Activated CD8-positive, alpha-beta memory T cell treated with anti-CD3 and anti-CD28 coated beads for 48 hours (primary cell): ENCODE results near the gene S1PR1.
"Not testable (repeated sequence)": the region's sequence is repeated elsewhere in the genome, so short reads cannot be mapped to it uniquely, and the experiment has no call there.

Experiments used
- DNase-seq, 3 experiments: peaks; one replicate each; pipeline ENCODE4 v3.0.0-alpha.2; 2020; ENCODE audit warnings: low read depth in 2 of 3, low spot score in 2 of 3

The S1PR1 gene

DNA sequence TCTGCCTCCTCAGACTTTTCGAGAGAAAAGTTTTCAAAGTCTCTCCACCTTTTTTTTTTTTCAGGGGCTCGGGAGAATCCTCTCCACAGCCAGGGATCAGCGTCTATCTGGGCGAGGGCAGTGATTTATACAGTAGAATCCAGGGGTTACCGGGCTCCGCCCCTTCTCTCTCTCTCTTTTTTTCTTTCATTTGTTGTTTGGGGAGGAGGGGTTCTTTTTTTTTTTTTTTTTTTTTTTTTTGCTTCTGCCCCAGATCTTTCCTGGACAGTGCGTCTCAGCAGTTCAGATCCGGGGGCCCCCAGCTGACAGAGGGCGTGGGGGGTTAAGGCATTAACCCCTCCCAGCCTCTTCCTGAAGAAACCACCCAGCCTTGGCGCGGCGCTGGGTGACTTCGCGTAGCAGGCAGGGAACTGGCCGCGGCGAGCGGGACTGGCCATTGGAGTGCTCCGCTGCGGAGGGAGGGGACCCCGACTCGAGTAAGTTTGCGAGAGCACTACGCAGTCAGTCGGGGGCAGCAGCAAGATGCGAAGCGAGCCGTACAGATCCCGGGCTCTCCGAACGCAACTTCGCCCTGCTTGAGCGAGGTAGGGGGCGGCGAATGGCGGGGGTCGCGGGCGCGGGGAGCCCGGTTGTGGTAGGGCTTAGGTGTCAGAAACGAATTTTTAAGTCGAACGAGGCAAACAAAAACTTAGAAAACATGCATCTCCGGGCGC, at the start of gene S1PR1:
S1PR1 (plus strand) TSS at position 504 of the 713 bp plus-strand sequence. CDS start 1,966 bp downstream, outside the sequence.
- DNase-seq = peak; percentile 44 to 59 (median 55)

DNA sequence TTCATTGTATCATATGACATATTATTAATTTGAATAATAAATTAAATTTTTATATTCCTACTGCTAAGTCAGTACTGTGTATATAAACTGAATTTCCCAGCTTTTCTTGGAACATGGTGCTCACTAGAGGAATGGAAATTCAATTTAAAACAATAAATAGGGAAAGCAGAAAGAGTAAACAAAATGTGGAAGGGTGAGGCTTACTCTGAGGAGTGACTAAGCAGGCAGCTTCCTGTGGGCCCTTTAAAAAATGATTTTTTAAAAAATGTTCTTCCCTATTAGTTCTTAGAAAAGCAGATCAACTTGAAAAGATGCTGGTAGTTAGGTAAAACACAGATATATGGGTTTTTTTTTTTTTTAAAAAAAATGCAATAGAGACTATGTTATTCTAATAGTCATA, 49.5 kb upstream of the S1PR1 start:
- no peak for DNase-seq

DNA sequence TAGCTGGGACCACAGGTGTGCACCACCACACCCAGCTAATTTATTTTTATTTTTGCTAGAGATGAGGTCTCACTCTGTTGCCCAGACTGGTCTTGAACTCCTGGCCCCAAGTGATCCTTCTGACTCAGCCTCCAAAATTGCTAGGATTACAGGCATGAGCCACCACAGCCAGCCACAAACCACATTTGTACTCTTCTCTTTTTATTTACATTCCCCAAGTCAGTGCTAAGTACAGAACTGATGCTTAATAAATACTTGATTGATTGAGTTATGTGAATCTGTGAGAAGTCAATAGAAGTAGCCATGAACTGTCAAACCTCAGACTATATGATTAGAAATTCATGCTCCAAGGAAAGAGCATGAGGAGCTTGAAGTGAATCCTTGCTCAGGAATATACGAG, 48.5 kb upstream of the S1PR1 start:
- no peak for DNase-seq

DNA sequence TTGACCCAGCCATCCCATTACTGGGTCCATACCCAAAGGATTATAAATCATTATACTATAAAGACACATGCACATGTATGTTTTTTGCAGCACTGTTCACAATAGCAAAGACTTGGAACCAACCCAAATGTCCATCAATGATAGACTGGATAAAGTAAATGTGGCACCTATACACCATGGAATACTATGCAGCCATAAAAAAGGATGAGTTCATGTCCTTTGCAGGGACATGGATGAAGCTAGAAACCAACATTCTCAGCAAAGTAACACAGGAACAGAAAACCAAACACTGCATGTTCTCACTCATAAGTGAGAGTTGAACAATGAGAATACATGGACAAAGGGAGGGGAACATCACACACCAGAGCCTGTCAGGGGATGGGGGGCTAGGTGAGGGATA, 47.9 kb upstream of the S1PR1 start:
- DNase-seq = not testable (repeated sequence)

DNA sequence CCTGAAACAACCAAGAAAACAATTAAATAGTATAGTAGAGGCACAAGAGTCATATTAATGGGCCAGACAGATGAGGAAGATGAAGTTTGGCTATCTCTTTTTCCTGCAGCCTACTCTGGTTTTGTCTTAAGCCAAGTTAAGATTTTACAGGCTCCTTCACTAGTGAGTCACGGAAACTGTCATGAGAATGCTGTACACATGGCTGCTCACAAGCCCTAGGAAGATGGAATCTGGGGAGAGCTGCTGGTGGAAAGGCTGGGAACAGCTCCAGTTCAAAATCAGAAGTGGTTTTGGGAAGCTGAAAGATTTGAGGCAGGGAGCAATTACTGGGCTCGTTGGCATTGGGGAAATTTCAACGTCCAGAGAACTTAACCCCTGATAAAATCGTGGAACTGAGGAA, 46.4 kb upstream of the S1PR1 start:
- DNase-seq = no peak

DNA sequence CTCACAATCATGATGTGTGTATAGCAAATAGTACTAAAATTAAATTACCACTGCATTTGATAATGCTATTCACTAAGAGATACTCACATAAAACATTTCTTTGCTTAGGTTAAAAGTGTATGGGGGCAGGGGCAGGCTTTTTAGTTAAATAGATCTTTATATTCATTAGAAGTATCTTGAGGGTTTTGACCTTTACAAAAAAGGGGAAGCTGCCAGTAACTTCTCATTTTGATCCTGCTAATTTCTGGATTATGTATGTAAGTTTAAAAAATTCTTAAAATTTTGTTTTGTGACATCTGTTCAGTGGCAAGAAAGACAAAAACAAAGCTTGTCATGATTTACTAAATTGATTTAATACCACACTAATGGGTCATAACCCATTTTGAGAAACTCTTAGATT, 45.8 kb upstream of the S1PR1 start:
- DNase-seq = no peak

DNA sequence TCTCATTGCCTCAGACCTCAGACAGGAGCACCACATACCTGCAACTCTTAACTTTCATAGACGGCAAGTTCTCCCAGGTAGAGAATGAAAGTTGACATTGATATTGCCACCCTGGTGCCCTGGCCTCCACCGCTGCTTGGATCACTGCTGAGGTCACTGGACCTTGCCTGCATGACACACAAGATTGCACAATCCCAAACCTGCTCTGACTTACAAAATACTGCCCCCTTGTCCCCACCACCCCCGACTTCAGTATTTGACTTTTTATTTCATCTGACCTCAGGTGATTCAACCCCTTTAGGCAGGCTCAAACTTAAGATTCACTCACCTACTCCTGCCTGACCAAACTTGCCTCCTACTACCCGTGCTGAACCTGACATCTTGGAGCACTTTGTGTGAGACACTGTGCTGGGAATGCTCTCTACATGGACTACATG, 43.1 kb upstream of the S1PR1 start:
- DNase-seq = no peak

DNA sequence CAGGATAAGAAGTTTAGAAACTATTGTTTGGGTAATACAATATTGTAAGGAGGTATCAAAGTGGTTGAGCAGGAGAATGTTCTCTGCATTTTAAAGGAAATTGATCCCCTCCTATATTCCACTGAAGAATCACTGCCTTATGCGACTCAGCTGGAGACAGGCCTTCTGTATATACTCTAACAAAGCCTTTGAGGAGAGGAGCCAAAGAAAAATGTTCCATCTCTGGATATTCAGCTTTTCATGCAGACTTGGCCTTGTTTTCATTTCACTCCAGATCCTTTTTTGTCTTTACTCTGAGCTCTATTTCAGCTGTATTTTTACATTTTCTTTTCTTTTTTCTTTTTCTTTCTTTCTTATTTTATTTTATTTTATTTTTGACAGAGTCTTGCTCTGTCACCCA, 42.1 kb upstream of the S1PR1 start:
- no peak for DNase-seq

DNA sequence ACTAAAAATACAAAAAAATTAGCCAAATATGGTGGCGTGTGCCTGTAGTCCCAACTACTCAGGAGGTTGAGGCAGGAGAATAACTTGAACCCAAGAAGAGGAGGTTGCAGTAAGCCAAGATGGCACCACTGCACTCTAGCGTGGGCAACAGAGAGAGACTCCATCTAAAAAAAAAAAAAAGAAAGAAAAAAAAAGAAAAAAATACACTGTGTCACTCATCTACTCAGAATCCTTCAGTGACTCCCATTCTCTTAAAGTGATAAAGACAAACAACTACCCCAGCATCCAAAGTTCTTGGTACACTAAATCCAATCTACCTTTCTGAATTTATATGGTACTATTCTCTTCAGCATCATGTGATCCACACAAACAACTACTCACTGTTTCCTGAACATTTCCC, 40.2 kb upstream of the S1PR1 start:
- no peak for DNase-seq

DNA sequence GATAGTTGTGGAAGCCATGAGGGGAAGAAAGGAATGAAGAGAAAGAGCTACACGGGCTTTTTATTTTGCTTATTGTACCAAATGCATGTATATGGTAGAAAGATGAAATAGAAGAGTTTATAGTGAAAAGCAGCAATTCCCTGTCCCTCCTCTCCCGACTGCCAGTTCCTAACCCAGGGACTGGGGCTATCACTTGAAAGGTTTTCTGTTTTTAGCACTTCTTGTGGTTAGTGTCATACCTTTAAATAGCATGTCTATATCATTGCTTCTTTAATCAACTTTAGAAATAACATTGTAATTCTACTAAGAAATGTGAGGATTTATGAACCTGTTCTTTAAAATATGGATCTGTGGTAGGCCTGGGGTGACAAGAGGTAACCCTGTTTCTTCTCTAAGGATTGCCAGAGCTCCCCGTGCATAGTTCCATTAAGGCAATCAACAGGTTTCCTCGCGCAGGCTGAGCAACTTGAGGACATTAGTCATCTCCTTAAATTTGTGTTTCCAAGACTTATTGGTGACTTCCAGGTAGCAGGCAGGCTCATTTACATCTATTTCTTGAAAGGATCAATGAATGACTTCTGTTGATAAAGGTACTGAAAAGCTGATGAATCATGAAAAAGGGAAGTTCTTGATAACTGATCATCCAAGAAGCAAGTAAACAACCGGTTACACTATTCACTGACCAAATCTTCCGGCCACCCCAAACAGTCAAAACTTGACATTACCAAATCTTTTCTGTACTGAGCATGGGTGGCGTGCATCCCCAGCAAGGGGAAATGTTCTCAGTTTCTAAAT, 37.8 kb upstream of the S1PR1 start:
- peak in 1 of 3 experiments; percentile 15 for DNase-seq

DNA sequence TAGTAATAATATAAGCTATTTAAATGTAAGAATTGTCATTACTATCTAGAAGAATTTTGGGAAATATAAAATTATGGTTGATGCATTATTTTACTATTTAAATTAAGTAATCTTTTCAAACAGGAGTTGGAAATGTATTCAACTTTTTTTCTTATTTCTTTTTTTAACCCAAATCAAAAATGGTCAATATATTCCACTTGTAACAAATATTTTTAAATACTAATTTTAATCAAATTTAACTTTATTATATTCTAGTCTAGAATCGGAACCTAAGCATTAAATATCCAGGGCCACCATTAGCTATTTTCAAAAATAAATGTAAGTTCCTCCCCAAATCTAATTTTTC, 37.2 kb upstream of the S1PR1 start:
- DNase-seq = no peak

DNA sequence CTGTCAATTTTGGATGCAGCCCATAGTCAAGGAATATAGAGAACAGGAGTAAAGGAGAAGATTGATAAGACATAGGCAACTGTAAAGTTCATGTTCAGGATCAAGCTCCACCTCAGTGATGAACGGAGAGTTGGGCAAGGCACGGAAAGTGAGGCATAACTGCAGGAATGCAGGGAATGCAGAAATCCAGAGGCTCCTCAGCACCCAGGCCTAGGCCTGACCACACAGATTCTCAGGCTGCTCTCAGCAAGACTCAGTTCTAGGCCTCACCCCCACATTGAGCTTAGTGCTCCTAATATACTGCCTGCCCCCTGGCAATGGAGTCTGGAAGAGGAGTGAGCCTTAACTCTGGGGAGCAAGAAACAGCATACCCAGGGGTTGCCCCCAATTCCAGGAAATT, 36.3 kb upstream of the S1PR1 start:
- no peak for DNase-seq

DNA sequence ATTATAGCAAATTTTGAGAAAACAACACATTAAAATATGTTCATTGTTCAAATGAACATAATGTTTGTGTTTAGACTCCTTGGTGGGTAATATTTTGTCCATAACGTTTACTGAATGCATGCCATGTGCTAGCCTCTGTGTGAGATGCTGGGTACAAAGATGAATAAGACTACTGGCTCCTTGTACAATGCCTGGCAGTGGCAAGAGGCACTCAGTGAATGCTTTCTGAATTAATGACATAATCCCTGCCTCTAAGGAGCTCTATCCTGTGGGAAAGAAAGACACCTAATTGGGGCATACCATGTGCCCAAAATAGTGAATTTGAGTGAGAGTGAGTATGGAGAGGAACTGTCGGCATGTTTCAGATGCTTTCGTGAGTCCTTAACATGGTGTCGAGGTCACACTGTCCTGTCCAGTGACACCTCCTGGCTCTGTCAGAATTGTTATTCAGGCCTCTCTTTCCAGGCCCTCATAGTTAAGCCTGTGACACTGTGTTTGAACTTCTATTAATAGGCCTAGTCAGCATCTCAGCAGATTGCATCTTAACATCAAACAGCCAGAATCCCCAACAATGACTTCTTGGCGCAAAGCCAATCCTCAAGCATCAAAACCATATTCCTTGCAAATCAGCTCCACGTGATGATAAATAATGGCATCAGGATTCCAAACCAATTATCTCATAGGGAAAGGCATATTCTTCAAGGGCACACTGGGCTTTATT, 32.8 kb upstream of the S1PR1 start:
- DNase-seq = no peak

DNA sequence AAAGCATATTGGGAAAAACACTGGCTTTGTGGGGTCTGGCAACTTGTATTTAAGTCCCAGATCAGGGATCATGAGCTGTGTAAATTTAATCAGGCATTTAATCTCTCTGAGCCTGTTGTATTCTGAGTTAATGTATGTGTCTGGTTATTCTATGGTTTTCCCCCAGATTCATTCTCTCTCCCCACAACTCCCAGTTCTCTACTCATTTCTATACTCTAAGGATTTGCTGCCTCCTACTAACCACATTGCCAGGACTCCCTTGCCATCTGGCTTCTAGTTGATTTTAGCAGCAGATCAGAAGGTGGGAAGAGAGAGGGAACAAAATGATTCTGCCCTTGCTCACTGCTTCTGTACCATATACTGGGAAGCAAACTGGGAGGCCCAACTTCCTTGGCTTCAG, 31.4 kb upstream of the S1PR1 start:
- no peak for DNase-seq

DNA sequence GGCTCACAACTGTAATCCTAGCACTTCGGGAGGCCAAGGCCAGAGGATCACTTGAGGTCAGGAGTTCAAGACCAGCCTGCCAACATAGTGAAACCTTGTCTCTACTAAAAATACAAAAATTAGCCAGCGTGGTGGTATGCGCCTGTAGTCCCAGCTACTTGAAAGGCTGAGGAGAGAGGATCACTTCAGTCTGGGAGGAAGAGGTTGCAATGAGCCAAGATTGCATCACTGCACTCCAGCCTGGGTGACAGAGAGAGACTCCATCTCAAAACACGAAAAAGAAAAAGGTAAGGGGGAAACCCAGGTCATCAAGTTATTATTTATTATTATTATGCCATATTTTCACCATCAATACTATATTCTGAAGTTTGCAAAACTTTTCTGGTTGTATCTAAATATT, 30.7 kb upstream of the S1PR1 start:
- not testable (repeated sequence) for DNase-seq

DNA sequence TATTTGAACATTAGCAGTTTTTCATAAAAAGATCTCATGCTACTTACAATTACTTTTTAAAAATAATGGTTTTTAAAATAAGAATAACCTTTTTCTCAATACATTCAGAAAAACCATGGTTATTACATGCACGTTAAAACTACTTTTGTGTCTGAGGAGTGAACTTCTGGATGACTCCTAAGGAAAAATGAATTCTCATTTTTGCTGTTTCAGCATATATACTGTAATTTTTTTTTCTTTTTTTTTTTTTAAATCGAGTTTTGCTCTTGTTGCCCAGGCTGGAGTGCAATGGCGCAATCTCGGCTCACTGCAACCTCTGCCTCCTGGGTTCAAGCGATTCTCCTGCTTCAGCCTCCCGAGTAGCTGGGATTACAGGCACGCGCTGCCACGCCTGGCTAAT, 29.5 kb upstream of the S1PR1 start:
- not testable (repeated sequence) for DNase-seq

DNA sequence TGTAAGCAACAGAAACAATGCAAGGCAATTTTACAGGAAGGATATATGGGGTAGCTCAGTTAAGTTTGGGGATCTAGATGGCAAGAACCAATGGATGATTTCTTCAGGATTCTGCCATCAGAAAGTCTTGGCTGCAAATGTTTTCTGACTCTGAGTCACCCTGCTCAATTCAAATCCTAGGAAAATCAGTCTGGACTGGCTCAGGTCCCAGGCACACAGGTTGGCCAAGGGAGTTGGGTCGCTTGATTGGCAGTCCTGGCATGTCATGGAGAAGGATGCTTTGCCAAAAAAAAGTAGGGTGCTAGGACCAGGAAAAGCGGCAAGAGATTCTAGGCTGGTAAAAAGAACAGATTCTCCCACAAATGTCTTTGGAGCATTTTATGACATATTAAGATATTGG, 28.9 kb upstream of the S1PR1 start:
- no peak for DNase-seq

DNA sequence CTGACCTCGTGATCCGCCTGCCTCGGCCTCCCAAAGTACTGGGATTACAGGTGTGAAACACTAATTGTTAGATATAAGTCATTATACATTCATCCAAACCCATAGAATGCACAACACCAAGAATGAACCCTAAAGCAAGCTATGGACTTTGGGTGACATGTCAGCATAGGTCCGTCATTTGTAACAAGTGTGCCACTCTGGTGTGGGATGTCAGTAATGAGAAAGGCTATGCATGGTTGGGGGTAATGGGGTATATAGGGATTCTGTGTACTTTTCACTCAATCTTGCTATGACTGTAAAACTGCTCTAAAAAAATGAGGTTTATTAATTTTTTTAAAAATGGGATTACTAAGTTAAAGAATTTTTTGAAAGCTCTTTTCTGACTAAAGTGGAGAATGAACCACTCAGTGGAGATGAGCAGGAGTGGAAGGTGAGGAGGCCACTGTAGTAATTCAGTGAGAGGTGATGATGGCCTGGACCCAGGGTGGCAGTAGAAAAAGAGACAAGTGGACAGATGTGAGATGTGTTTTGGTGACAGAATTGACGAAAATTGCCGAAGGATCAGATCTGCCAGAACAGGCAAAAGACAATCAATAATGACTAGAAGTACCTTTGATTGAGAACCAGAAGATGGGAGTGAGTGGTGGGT, 21.3 kb upstream of the S1PR1 start:
- no peak for DNase-seq

DNA sequence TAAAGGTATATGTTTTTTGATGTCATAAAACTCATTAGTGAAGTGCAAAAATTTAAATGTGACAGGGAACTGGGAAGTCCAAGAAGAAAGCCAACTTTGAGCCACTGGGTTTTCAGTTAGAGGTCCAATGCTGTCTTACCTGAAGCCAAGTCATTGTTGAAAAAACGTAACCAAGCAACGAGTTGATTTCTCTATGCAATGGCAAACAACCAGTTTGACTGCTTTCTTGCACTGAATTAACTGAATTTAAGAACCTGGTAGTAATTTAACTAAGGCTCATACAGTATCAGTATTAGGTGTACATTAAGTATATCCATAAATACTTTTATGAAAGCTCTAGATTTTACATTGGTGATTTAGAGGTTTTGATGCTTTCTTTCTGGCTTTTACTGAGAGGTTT, 20.2 kb upstream of the S1PR1 start:
- no peak for DNase-seq

DNA sequence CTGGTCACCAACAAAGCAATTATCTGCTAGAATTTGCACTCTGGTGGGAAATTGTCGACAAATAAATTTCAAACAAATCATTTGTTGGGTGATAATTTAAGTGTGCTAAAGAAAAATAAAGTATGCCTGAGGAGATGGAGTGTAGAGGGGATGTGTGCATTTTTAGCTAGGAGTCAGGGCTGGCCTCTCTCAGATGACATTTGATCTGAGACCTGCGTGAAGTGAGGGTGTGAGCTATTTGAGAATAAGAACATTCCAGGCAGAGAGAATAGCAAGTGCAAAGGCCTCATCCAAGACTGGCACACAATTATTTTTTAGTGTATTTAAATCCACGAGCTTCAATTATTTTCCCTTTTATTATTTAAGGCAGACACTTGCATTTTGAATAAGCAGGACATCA, 19.7 kb upstream of the S1PR1 start:
- no peak for DNase-seq

DNA sequence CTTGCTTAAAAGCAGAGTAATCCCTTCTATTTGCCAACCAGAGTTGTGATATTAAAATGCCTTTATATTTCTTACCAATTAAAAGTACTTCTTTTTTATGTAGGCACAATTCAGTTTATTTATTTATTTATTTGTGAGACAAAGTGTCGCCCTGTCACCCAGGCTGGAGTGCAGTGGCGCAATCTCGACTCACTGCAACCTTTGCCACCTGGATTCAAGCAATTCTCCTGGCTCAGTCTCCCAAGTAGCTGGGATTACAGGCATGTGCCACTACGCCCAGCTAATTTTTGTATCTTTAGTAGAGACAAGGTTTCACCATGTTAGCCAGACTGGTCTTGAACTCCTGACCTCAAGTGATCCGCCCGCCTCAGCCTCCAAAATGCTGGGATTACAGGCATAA, 17.9 kb upstream of the S1PR1 start:
- not testable (repeated sequence) for DNase-seq
